Measurements from ENCODE around the gene GPATCH2. TPM values are rescaled to one million over a fixed set of nuclear protein-coding genes. Genes with fewer than 3 reads are reported as not detected.

Gene GPATCH2
- total RNA-seq, 1 donor from 2014 or later = 39.3 TPM

DNA sequence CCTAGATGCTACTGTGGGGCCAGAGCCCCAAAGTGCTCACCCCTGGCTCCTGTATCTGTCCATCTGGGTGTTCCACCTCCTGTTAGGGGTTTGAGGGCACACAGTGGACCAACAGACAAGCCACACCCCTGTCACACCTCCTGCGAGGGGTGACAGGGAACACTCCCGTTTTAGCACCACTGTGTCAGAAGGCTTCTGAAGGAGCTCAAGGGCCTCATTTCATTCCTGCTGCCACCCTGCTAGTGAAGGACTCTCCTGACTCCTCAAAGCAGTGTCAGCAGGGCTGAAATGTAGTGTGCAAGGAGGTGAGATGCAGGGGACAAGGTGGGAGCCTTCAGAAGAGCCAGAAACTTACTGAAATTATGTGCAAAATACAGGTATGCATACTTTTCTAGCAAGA is 174.6 kb downstream of the GPATCH2 start:
- no peaks in the 10 kb centered on the region for H4K20me1 ChIP-seq (ENCODE audit: low read depth)
- H3F3A ChIP-seq (ENCODE audit: low read depth) = no peaks in the 10 kb centered on the region
- H3K27me3 ChIP-seq = no peaks in the 10 kb centered on the region
- no peak for DNase-seq (ENCODE audit: low spot score)
- H3K36me3 Mint-ChIP-seq = peaks cover 9% of the 10 kb centered on the region
- no peaks in the 10 kb centered on the region for H3K36me3 ChIP-seq
- H3K4me3 ChIP-seq = no peak overlapping the region
- no peaks in the 10 kb centered on the region for H3K9me3 ChIP-seq (ENCODE audit: low read depth)
- H3K27ac ChIP-seq = no peak overlapping the region
- no peak overlapping the region for H3K9ac ChIP-seq
- no peak overlapping the region for H2AFZ ChIP-seq (replicated peaks)
- H3K27ac Mint-ChIP-seq = no peak overlapping the region
- no peaks in the 10 kb centered on the region for H3K9me3 Mint-ChIP-seq
- H3K4me1 ChIP-seq = no peaks in the 10 kb centered on the region
- H3K4me1 Mint-ChIP-seq = no peaks in the 10 kb centered on the region
- H3K4me3 Mint-ChIP-seq = no peak overlapping the region
- no peaks in the 10 kb centered on the region for H3K79me2 ChIP-seq (ENCODE audit: low read depth)
- TF ChIP-seq EZH2 (IDR thresholded peaks at IDR 0.05) (no peak), EZH2phosphoT487 (IDR thresholded peaks at IDR 0.05) (no peak)
- TF ChIP-seq, protein P1, sequence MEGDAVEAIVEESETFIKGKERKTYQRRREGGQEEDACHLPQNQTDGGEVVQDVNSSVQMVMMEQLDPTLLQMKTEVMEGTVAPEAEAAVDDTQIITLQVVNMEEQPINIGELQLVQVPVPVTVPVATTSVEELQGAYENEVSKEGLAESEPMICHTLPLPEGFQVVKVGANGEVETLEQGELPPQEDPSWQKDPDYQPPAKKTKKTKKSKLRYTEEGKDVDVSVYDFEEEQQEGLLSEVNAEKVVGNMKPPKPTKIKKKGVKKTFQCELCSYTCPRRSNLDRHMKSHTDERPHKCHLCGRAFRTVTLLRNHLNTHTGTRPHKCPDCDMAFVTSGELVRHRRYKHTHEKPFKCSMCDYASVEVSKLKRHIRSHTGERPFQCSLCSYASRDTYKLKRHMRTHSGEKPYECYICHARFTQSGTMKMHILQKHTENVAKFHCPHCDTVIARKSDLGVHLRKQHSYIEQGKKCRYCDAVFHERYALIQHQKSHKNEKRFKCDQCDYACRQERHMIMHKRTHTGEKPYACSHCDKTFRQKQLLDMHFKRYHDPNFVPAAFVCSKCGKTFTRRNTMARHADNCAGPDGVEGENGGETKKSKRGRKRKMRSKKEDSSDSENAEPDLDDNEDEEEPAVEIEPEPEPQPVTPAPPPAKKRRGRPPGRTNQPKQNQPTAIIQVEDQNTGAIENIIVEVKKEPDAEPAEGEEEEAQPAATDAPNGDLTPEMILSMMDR (IDR thresholded peaks at IDR 0.05) = no peak
- peaks cover 2% of the 10 kb centered on the region for H3K27me3 Mint-ChIP-seq (ENCODE audit: insufficient read depth, low read depth)
- H3K4me2 ChIP-seq = no peak overlapping the region

GRCh38 chr1:217453816-217454215 is 177.1 kb downstream of the GPATCH2 start:
- DNase-seq (ENCODE audit: low spot score) = no peak
- Mint-ChIP-seq H3K27ac (no peak overlapping the region), H3K4me1 (no peaks in the 10 kb centered on the region)

GRCh38 chr1:217449370-217449769 is 181.5 kb downstream of the GPATCH2 start:
- no peaks in the 10 kb centered on the region for H3K4me1 ChIP-seq
- Mint-ChIP-seq H3K27me3 (ENCODE audit: insufficient read depth, low read depth) (no peaks in the 10 kb centered on the region), H3K4me3 (no peak overlapping the region), H3K9me3 (no peaks in the 10 kb centered on the region), H3K27ac (no peak overlapping the region), H3K36me3 (no peaks in the 10 kb centered on the region), H3K4me1 (no peaks in the 10 kb centered on the region)
- no peaks in the 10 kb centered on the region for H3K79me2 ChIP-seq (ENCODE audit: low read depth)
- H3K27me3 ChIP-seq = no peaks in the 10 kb centered on the region
- TF ChIP-seq, protein P1 (IDR thresholded peaks at IDR 0.05) = no peak
- TF ChIP-seq EZH2 (IDR thresholded peaks at IDR 0.05) = no peak
- no peak for TF ChIP-seq EZH2phosphoT487 (IDR thresholded peaks at IDR 0.05)
- H3K9ac ChIP-seq = no peak overlapping the region
- no peak for DNase-seq (ENCODE audit: low spot score)
- H3K4me3 ChIP-seq = no peak overlapping the region
- no peaks in the 10 kb centered on the region for H3K36me3 ChIP-seq
- no peak overlapping the region for H3K4me2 ChIP-seq
- H2AFZ ChIP-seq (replicated peaks) = no peak overlapping the region
- H3K9me3 ChIP-seq (ENCODE audit: low read depth) = no peaks in the 10 kb centered on the region
- H3F3A ChIP-seq (ENCODE audit: low read depth) = no peaks in the 10 kb centered on the region
- no peak overlapping the region for H3K27ac ChIP-seq
- no peaks in the 10 kb centered on the region for H4K20me1 ChIP-seq (ENCODE audit: low read depth)

More at GRCh38 chr1:217453816-217454215, 177.1 kb downstream of the GPATCH2 start:
- peaks cover 2% of the 10 kb centered on the region for H3K27me3 Mint-ChIP-seq (ENCODE audit: insufficient read depth, low read depth)
- H3K9me3 Mint-ChIP-seq = no peaks in the 10 kb centered on the region
- Histone ChIP-seq H3K4me3 (no peak overlapping the region), H3F3A (ENCODE audit: low read depth) (no peaks in the 10 kb centered on the region), H3K9ac (no peak overlapping the region), H3K4me2 (no peak overlapping the region), H3K79me2 (ENCODE audit: low read depth) (no peaks in the 10 kb centered on the region), H3K27me3 (no peaks in the 10 kb centered on the region), H3K4me1 (no peaks in the 10 kb centered on the region), H3K36me3 (no peaks in the 10 kb centered on the region), H3K27ac (no peak overlapping the region), H2AFZ (replicated peaks) (no peak overlapping the region), H3K9me3 (ENCODE audit: low read depth) (no peaks in the 10 kb centered on the region), H4K20me1 (ENCODE audit: low read depth) (no peaks in the 10 kb centered on the region)
- no peak overlapping the region for H3K4me3 Mint-ChIP-seq
- H3K36me3 Mint-ChIP-seq = peaks cover 9% of the 10 kb centered on the region
- TF ChIP-seq, protein P1 (IDR thresholded peaks at IDR 0.05) = no peak
- no peak for TF ChIP-seq EZH2 (IDR thresholded peaks at IDR 0.05)
- TF ChIP-seq EZH2phosphoT487 (IDR thresholded peaks at IDR 0.05) = no peak
